UCSD-AML1 (cell line): Measurements from ENCODE around the gene FBXO47.
"Not testable (repeated sequence)": the region's sequence is repeated elsewhere in the genome, so short reads cannot be mapped to it uniquely, and the experiment has no call there.

Experiments
- DNase-seq: peaks from one replicate; lab custom pipeline; 2025; ENCODE audit not compliant: unreplicated experiment; lab: John Stamatoyannopoulos, UW

Gene FBXO47

DNA sequence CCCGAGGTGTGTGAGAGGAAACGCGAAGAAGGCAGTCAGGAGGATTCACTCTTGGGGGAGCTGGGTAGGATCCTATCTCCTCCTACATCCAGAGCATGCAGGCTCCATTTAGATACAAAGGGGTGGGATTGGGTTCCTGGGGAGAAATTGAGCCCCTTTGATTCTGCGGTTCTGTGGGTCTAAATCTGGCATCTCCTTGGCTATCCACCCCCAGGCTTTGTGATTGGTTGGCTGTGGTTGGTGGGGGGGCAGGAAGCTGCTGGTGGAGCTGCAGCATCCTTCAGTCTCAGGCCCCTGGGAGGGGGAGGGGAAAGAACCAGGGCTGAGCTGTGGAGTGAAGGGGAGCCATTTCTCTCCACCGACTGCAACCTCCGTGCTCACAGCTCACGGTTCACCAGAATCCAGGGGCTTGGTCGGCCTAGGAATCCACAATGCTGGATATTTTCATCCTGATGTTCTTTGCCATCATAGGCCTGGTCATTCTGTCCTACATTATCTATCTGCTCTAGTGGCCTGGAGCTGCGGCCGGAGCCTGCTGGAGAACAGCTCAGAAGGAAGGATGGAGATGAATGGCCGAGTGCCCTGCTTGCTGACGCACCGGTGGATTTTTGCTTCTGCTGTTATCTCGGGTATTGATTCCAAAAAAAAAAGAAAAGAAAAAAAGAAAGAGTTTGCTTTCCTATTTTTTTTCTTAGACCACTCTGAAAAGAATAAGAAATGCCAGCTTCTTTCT is 41.8 kb downstream of the FBXO47 start, which contains the start of gene LASP1NB:
Gene LASP1NB, plus strand, starts transcription at position 352 of the 733 bp plus-strand sequence.
- peak; percentile 62 for DNase-seq

DNA sequence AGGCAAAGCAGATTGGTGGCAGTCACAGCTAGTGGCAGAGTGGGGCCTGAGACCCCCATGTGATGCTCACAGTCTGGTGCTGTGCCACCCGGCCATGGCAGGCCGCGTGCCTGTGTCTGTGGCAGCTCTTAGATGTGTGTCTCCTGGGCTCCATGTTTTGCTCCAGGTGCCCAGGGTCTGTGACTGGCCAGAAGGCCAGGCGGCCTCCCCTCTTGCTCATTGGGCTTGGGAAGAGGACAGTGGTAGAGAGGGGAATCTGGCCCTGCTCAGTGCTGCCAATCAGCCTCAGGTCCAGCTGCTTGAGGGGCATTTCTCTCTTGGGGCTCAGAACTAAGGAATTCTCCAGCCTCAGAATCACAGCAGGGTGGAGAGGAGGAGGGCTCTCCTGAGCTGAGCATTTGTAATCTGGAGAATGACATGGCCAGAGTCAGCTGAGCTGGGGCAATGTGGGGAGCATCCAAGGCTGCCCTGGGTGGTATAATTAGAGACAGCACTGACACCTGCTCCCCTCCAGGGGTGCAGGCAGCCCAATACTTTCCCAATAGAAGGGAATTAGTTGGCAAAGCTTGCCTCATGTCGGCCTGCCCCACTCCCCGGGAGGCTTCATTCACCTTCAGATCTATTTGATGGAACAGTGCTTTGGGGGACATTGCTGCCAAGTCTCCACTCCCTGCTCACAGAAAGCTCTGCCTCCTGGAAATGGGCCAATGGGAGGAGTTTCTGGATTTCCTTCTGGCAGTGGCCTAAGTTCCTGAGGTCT is 44.5 kb downstream of the FBXO47 start:
- no peak for DNase-seq

DNA sequence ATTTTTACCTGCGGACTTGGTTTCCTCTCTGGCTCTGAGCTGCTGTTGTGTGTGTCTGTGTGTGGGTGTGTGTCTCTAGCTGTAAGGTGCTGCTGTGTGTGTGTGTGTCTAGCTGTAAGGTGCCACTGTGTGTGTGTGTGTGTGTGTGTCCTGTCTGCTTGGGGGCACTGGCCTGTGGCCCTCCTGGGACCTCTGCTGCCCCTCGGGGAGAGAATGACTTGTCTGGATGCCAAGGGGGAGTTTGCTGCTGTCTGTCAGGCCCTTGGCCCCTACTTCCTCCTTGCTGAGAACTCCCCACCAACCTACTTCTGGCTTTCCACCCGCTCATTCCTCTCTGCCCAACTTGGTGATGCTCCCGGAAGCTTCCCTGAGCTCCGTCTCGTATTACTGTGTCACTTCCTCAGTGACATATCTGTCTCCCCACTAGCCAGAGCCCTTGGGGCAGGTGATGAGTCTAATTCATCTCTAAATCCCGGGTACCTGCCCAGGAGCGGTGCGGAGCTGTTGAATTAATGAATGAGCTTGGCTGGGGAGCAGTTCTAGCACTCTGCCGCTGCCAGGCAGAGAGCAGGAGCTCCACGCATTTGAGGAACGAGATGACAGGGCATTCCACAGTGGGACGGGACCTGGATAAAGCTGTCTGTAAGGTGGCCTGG is 45.3 kb downstream of the FBXO47 start:
- DNase-seq = peak; percentile 37

- no peak for DNase-seq
These were observed 46.6 kb downstream of the FBXO47 start for GRCh38 chr17:38920374-38921291.

DNA sequence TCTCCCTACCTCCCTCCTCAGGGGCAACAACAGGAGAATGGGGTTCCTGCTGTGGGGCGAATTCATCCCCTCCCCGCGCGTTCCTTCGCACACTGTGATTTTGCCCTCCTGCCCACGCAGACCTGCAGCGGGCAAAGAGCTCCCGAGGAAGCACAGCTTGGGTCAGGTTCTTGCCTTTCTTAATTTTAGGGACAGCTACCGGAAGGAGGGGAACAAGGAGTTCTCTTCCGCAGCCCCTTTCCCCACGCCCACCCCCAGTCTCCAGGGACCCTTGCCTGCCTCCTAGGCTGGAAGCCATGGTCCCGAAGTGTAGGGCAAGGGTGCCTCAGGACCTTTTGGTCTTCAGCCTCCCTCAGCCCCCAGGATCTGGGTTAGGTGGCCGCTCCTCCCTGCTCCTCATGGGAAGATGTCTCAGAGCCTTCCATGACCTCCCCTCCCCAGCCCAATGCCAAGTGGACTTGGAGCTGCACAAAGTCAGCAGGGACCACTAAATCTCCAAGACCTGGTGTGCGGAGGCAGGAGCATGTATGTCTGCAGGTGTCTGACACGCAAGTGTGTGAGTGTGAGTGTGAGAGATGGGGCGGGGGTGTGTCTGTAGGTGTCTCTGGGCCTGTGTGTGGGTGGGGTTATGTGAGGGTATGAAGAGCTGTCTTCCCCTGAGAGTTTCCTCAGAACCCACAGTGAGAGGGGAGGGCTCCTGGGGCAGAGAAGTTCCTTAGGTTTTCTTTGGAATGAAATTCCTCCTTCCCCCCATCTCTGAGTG is 47.7 kb downstream of the FBXO47 start:
- no peak for DNase-seq

GRCh38 chr17:38918916-38919315 is 48.3 kb downstream of the FBXO47 start:
- no peak for DNase-seq

DNA sequence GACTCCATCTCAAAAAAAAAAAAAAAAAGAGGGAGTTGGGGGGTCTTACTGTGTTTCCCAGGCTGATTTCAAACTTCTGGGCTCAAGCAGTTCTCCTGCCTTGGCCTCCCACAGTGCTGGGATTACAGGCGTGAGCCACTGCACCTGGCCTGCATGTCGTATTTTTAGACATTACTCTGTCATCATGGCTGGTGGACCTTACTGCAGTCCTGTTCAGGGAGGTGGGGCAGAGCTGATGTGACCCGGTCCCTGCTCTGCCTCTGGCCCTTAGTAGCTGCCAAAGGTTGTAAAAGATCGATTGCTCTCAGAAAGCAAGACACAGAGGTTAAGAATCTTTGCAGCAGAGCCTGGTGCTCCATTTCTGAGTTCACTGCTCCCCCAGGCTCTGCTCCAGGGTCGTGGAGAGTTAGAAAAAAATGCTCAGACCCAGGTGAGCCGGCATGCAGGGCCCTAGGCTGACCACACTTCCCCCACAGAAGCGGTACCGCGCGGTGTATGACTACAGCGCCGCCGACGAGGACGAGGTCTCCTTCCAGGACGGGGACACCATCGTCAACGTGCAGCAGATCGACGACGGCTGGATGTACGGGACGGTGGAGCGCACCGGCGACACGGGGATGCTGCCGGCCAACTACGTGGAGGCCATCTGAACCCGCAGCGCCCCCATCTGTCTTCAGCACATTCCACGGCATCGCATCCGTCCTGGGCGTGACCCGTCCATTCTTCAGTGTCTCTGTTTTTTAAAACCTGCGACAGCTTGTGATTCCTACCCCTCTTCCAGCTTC is 48.9 kb downstream of the FBXO47 start:
- no peak for DNase-seq

DNA sequence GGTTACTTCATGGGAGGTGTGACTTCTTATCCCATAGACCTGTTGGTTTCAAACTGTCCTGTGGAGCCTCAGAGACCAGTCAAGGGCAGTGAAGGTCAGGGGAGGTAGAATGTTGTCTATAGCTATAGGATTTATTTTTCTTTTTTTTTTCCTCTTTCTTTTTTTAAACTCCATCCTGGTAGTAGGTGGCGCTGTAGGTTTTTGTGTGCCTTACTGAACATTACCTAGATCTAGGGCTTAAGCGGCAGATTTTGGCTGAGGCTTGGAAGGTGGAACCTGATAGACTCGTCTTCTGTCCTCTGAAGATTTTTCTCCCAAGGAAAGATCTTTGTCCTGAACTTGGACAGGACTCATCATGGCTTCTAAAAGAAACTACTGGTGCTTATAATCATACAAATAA is 49.9 kb downstream of the FBXO47 start:
- DNase-seq = no peak

- DNase-seq = no peak
These were observed 50.4 kb downstream of the FBXO47 start for GRCh38 chr17:38916771-38917170.

DNA sequence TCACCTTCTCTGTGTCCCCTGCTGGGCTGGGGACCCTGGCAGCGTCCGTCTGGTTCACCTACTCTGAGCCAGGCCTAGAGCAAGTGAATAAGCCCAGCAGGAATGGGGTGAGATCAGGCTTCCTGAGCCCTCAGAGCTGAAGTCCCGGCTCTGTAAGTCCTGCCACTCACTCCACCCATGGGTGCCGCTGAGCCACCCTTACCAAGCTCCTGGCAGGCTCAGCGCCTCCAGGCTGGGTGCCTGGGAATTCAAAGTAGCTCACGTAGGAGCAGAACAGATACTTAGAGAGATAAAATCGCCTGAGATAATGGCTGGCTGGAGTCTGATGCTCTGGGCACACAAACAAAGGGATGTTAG is 51.6 kb downstream of the FBXO47 start:
- no peak for DNase-seq

DNA sequence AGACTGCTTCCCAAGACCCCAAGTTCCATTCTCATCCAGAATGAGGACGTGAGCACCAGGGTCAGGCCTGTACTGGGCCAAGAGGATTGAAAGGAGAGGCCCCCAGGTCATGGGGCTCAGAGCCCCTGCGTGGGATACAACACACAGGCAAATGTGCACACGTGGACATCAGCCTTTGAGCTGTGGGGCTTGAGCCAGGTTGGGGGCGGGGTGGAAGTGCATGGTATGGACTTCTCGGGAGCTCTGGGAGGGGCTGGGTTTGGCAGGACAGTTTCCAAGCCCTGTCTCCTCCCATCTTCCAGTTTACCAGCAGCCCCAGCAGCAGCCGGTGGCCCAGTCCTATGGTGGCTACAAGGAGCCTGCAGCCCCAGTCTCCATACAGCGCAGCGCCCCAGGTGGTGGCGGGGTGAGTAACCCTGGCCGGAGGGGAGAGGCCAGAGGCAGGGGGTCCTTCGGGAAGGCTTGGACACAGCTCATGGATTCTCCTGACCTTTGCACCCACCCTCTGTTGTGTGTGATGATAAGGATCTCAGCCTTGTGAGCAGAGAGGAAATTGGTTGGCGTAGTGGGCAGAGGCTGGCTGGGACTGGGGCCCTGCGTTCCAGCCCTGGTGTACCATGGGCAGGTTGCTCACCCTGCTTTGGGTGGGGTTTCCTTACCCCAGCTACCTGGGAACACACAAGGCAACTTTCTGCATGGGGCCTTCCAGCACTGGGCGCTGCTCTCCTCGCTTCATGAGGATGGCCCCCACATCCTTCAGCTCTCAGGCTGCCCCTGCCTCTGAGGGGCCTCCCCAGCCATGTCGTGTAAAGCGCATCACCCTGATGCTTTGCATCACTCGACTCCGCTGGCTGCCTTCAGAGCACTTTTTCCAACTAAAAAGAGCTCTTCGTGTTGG is 52.2 kb downstream of the FBXO47 start:
- no peak for DNase-seq

DNA sequence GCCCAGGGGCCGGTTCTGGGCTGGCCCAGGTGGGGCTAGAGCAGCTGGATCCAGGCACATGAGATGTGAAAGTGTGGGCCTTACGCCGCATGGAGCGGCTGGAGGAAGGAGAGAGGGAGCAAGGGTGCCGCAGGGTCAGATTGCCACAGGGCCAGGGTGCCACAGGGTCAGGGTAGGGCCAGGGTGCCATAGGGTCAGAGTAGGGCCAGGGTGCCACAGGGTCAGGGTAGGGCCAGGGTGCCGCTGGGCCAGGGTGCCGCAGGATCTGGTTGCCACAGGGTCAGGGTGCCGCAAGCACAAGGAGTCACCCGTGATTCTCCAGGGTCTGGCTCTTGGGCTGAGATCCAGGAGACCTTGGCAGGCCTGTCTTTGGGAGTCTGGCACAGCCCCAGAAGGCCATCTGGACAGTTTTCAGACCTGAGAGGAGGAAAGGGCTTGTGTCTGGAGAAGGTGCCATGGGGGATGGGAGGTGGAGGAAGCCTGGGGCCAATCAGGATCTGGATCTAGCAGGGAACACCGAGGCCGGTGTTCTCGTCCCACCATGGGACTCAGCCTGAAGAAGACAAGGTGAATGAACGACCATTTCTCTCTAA is 54.9 kb downstream of the FBXO47 start:
- DNase-seq = no peak

DNA sequence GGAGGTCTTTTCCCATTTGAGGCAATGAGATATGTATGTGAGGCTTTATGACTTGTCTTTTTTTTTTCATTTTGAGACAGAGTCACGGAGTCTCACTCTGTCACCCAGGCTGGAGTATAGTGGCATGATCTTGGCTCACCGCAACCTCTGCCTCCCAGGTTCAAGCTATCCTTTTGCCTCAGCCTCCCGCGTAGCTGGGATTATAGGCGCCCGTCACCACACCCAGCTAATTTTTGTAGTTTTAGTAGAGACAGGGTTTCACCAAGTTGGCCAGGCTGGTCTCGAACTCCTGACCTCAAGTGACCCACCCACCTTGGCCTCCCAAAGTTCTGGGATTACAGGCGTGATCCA is 55.5 kb downstream of the FBXO47 start:
- not testable (repeated sequence) for DNase-seq

GRCh38 chr17:38911081-38911730 is 56.0 kb downstream of the FBXO47 start:
- DNase-seq = no peak

GRCh38 chr17:38910325-38910724 is 56.9 kb downstream of the FBXO47 start:
- DNase-seq = no peak

DNA sequence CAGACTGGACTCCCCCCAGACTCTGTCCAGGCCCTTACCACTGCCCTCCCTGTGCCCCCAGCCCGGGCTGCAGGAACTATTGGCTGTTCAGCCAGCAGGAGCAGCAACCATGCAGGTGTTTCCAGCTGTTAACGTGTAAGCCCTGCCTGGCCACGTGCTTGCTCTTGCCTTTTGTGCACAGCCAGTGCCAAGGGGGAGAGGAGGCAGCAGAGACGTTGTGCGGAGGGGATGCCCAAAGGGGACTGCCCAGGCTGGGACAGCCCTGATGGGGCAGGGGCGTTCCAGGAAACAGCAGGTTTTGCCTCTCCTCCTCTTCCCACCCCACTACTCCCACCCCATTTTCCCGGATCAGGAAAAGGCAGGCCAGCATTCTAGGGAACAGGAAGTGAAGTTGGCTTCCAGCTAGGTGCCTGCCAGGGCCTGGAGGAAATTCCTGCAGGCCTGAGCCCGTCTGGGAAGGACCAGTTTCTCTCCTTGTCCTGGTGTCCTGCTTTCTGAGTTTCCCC is 58.5 kb downstream of the FBXO47 start:
- no peak for DNase-seq

GRCh38 chr17:38907930-38908675 is 59.1 kb downstream of the FBXO47 start:
- DNase-seq = no peak
